Measurements from ENCODE around the gene HEXD. TPM values are rescaled to one million over a fixed set of nuclear protein-coding genes. Genes with fewer than 3 reads are reported as not detected.

Gene HEXD
- total and polyA plus RNA-seq, 4 donors = 5.6 to 19.9 (median 12.2) TPM

- WGBS = 86% methylated on average over 19 of the region's 19 CpGs
- no peak overlapping the region for H3K9ac ChIP-seq (ENCODE audit: low read depth in 1 of 2, low read length in 2 of 2)
- H3K36me3 ChIP-seq (ENCODE audit: control insufficient read depth in 4 of 4, insufficient read depth in 3 of 4, low read depth in 1 of 4, low read length in 3 of 4) = peaks cover 0 to 8% (median 6%) of the 10 kb centered on the region in 4 donors
- H3K9me3 ChIP-seq (ENCODE audit: control insufficient read depth in 4 of 4, low read length in 3 of 4) = no peaks in the 10 kb centered on the region
- no peaks in the 10 kb centered on the region for H3K4me1 ChIP-seq (ENCODE audit: control insufficient read depth in 4 of 4, insufficient read depth in 4 of 4, low read length in 3 of 4)
- no peak overlapping the region for H3K4me3 ChIP-seq (ENCODE audit: low read depth in 1 of 3, low read length in 3 of 3)
- TF ChIP-seq SP1 (IDR thresholded peaks at IDR 0.05) = no peak
- TF ChIP-seq, protein P1, sequence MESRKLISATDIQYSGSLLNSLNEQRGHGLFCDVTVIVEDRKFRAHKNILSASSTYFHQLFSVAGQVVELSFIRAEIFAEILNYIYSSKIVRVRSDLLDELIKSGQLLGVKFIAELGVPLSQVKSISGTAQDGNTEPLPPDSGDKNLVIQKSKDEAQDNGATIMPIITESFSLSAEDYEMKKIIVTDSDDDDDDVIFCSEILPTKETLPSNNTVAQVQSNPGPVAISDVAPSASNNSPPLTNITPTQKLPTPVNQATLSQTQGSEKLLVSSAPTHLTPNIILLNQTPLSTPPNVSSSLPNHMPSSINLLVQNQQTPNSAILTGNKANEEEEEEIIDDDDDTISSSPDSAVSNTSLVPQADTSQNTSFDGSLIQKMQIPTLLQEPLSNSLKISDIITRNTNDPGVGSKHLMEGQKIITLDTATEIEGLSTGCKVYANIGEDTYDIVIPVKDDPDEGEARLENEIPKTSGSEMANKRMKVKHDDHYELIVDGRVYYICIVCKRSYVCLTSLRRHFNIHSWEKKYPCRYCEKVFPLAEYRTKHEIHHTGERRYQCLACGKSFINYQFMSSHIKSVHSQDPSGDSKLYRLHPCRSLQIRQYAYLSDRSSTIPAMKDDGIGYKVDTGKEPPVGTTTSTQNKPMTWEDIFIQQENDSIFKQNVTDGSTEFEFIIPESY (IDR thresholded peaks at IDR 0.05) = no peak
- TF ChIP-seq NR2F2 (IDR thresholded peaks at IDR 0.05) = no peak
- no peak for TF ChIP-seq RAD21 (IDR thresholded peaks at IDR 0.05)
- no peak for TF ChIP-seq EGR1 (IDR thresholded peaks at IDR 0.05; ENCODE audit: low read depth in 2 of 2)
- TF ChIP-seq GABPA (IDR thresholded peaks at IDR 0.05 in 1 of 2, conservative IDR thresholded peaks at IDR 0.05 in 1 of 2) = no peak
- no peak for TF ChIP-seq FOXA1 (IDR thresholded peaks at IDR 0.05)
- no peak for TF ChIP-seq FOXA2 (IDR thresholded peaks at IDR 0.05)
- no peak for TF ChIP-seq CTCF (IDR thresholded peaks at IDR 0.05; ENCODE audit: low read depth, low read length, missing input control)
- TF ChIP-seq, protein P2, sequence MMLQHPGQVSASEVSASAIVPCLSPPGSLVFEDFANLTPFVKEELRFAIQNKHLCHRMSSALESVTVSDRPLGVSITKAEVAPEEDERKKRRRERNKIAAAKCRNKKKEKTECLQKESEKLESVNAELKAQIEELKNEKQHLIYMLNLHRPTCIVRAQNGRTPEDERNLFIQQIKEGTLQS (IDR thresholded peaks at IDR 0.05) = no peak
- TF ChIP-seq YY1 (IDR thresholded peaks at IDR 0.05) = no peak
- TF ChIP-seq TAF1 (conservative IDR thresholded peaks at IDR 0.05) = no peak
- no peak for TF ChIP-seq JUND (IDR thresholded peaks at IDR 0.05)
- no peak for TF ChIP-seq MAX (IDR thresholded peaks at IDR 0.05)
- H3K27me3 ChIP-seq (ENCODE audit: control insufficient read depth in 4 of 4, insufficient read depth in 4 of 4, low read length in 3 of 4) = no peaks in the 10 kb centered on the region
- H3K27ac ChIP-seq (ENCODE audit: low read depth in 1 of 2, low read length in 2 of 2) = no peak overlapping the region
- no peak for DNase-seq (ENCODE audit: low spot score)
Measured at GRCh38 chr17:82396601-82397435, 21.3 kb upstream of the HEXD start.

DNA sequence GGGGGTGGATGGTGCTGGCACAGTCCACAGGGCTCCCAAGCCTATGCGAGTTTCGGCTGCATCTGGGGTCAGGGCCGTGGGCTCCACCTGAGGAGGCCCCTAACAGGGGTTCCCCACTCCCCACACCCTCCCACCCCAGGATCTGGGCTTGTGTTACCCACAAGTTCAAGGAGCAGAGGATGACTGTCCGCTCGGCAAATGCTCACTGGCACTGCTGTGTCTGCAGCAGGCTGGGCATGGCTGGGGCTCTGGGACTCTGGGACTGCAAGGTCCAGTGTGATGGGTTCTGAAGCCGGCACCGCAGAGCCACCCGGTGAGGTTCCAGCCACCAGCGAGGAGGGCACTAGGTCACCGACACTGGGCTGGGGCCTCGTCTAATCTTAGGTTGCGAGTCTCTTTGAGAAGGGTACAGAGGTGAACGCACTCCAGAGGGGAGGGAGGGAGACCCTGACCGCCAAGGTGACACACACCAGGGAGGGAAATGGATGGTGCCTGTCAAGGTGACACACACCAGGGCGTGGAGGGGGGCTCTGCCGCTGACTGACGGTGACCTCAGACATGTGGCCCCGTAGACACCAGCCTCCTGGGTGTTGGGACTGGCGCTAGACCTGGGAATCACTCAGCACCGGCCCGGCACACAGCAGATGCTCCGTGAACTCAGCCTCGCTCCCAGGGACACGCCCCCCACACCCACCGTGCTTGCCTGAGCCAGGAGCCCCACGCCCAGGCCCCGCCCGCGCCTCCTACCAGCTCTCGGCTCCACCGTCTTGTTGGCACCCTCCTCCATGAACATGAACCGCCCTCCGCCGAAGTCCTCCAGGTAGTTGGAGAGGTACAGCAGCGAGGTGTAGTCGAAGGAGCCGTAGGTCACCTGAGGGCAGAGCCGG, 20.5 kb upstream of the HEXD start:
- Histone ChIP-seq H3K36me3 (ENCODE audit: control insufficient read depth in 4 of 4, insufficient read depth in 3 of 4, low read depth in 1 of 4, low read length in 3 of 4) (peaks cover 0 to 6% (median 4%) of the 10 kb centered on the region in 4 donors), H3K4me3 (ENCODE audit: low read depth in 1 of 3, low read length in 3 of 3) (no peak overlapping the region), H3K4me1 (ENCODE audit: control insufficient read depth in 4 of 4, insufficient read depth in 4 of 4, low read length in 3 of 4) (peaks cover 0 to 1% (median under 1%) of the 10 kb centered on the region in 4 donors), H3K9me3 (ENCODE audit: control insufficient read depth in 4 of 4, low read length in 3 of 4) (no peaks in the 10 kb centered on the region), H3K27me3 (ENCODE audit: control insufficient read depth in 4 of 4, insufficient read depth in 4 of 4, low read length in 3 of 4) (no peaks in the 10 kb centered on the region), H3K27ac (ENCODE audit: low read depth in 1 of 2, low read length in 2 of 2) (no peak overlapping the region), H3K9ac (ENCODE audit: low read depth in 1 of 2, low read length in 2 of 2) (no peak overlapping the region)
- DNase-seq (ENCODE audit: low spot score) = no peak
- 93% methylated on average over 38 of the region's 38 CpGs for WGBS
- TF ChIP-seq HNF4A (conservative IDR thresholded peaks at IDR 0.05) = no peak
- TF ChIP-seq MAX (IDR thresholded peaks at IDR 0.05) = no peak
- TF ChIP-seq, protein P3, sequence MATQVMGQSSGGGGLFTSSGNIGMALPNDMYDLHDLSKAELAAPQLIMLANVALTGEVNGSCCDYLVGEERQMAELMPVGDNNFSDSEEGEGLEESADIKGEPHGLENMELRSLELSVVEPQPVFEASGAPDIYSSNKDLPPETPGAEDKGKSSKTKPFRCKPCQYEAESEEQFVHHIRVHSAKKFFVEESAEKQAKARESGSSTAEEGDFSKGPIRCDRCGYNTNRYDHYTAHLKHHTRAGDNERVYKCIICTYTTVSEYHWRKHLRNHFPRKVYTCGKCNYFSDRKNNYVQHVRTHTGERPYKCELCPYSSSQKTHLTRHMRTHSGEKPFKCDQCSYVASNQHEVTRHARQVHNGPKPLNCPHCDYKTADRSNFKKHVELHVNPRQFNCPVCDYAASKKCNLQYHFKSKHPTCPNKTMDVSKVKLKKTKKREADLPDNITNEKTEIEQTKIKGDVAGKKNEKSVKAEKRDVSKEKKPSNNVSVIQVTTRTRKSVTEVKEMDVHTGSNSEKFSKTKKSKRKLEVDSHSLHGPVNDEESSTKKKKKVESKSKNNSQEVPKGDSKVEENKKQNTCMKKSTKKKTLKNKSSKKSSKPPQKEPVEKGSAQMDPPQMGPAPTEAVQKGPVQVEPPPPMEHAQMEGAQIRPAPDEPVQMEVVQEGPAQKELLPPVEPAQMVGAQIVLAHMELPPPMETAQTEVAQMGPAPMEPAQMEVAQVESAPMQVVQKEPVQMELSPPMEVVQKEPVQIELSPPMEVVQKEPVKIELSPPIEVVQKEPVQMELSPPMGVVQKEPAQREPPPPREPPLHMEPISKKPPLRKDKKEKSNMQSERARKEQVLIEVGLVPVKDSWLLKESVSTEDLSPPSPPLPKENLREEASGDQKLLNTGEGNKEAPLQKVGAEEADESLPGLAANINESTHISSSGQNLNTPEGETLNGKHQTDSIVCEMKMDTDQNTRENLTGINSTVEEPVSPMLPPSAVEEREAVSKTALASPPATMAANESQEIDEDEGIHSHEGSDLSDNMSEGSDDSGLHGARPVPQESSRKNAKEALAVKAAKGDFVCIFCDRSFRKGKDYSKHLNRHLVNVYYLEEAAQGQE (IDR thresholded peaks at IDR 0.05) = no peak
- no peak for TF ChIP-seq EGR1 (IDR thresholded peaks at IDR 0.05; ENCODE audit: low read depth in 2 of 2)
- no peak for TF ChIP-seq FOXA2 (IDR thresholded peaks at IDR 0.05)
- no peak for TF ChIP-seq GABPA (IDR thresholded peaks at IDR 0.05 in 1 of 2, conservative IDR thresholded peaks at IDR 0.05 in 1 of 2)

Measured in liver (tissue), 9 donors.